Ascending aorta (tissue), 2 donors: ENCODE measurements around the gene ADGRA1. TPM values are rescaled to one million over a fixed set of nuclear protein-coding genes. Genes with fewer than 3 reads are reported as not detected.

ENCODE experiments used
- DNase-seq, 2 donors: peaks; one replicate each; pipeline ENCODE4 v3.0.0-alpha.2; 2019; ENCODE audit warnings: low spot score in 2 of 2
- H3K27ac ChIP-seq, 2 donors: fragments of 200-600 bp; sonication (generic); one replicate each; pipeline ENCODE4 v1.5.1; 2016 to 2017; ENCODE audit warnings: mild to moderate bottlenecking in 1 of 2
- H3K27me3 ChIP-seq: fragments of 200-600 bp; sonication (generic); one replicate; pipeline ENCODE4 v1.5.1; 2017
- H3K36me3 ChIP-seq, 2 donors: fragments of 200-600 bp; sonication (generic); one replicate each; pipeline ENCODE4 v1.5.1; 2016
- H3K4me1 ChIP-seq, 2 donors: fragments of 200-600 bp; sonication (generic); one replicate each; pipeline ENCODE4 v1.5.1; 2016 to 2017; ENCODE audit warnings: mild to moderate bottlenecking in 1 of 2
- H3K4me3 ChIP-seq, 2 donors: fragments of 200-600 bp; sonication (generic); one replicate each; pipeline ENCODE4 v1.5.1; 2016 to 2017; ENCODE audit warnings: mild to moderate bottlenecking in 1 of 2
- H3K9me3 ChIP-seq, 2 donors: fragments of 200-600 bp; sonication (generic); one replicate each; pipeline ENCODE4 v1.5.1; 2016
- intact Hi-C: fragments of 100-400 bp; cut with DNase I; formaldehyde crosslinking; loops from one replicate; pipeline ENCODE4 v1.15.1; 2023
- total RNA-seq: library from RNA; depleted of rRNA; stranded (reverse); fragments of >200 nt; gene quantifications from one replicate; pipeline ENCODE4 v1.1.0, GENCODE V29; 2016
- TF ChIP-seq, protein P1 (sequence below), 3 experiments: fragments of 200-600 bp in 2 of 3; fragments of 450-650 bp in 1 of 3; sonication (generic) in 2 of 3; IDR thresholded peaks; one replicate each; pipeline ENCODE4 v1.5.1; 2016 to 2019; ENCODE audit warnings: antibody characterized with exemption in 3 of 3, mild to moderate bottlenecking in 1 of 3, moderate library complexity in 1 of 3

Gene ADGRA1
- total RNA-seq, 1 donor from 2014 or later = not detected

DNA sequence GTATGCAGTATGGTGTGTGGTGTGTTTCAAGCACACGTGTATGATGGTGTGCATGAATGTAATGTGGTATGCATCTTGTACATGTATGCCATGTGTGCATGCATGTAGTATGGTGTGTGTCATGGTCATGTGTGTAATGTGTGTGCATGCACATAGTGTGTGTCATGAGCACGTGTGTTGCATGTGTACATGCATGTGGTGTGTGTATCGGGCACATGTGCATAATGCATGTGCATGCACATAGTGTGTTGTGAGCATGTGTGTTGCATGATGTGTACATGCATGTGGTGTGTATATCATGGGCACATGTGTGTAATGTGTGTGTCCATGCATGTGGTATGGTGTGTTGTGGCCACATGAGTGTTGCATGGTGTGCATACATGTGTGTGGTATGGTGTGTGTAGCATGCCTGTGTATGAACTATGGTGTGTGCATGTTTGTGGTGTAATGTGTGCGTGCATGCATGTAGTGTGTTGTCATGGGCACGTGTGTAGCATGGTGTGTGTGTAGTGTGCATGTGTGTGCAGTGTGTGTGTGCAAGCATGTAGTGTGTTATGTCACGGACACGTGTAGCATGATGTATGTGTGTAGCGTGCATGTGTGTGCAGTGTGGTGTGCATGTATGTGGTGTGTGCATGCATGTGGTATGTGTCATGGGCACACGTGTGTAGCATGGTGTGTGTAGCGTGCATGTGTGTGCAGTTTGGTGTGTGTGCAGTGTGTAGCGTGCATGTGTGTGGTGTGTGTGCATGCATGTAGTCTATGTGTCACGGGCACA lies 89.8 kb downstream of the ADGRA1 start:
- H3K4me1 ChIP-seq = no peaks in the 10 kb centered on the region
- no peak for DNase-seq
- intact Hi-C loops = no loop called here
- no peaks in the 10 kb centered on the region for H3K36me3 ChIP-seq
- no peaks in the 10 kb centered on the region for H3K27me3 ChIP-seq
- no peaks in the 10 kb centered on the region for H3K9me3 ChIP-seq
- no peak overlapping the region for H3K4me3 ChIP-seq
- no peak overlapping the region for H3K27ac ChIP-seq
- TF ChIP-seq, protein P1, sequence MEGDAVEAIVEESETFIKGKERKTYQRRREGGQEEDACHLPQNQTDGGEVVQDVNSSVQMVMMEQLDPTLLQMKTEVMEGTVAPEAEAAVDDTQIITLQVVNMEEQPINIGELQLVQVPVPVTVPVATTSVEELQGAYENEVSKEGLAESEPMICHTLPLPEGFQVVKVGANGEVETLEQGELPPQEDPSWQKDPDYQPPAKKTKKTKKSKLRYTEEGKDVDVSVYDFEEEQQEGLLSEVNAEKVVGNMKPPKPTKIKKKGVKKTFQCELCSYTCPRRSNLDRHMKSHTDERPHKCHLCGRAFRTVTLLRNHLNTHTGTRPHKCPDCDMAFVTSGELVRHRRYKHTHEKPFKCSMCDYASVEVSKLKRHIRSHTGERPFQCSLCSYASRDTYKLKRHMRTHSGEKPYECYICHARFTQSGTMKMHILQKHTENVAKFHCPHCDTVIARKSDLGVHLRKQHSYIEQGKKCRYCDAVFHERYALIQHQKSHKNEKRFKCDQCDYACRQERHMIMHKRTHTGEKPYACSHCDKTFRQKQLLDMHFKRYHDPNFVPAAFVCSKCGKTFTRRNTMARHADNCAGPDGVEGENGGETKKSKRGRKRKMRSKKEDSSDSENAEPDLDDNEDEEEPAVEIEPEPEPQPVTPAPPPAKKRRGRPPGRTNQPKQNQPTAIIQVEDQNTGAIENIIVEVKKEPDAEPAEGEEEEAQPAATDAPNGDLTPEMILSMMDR (IDR thresholded peaks at IDR 0.05) = no peak

DNA sequence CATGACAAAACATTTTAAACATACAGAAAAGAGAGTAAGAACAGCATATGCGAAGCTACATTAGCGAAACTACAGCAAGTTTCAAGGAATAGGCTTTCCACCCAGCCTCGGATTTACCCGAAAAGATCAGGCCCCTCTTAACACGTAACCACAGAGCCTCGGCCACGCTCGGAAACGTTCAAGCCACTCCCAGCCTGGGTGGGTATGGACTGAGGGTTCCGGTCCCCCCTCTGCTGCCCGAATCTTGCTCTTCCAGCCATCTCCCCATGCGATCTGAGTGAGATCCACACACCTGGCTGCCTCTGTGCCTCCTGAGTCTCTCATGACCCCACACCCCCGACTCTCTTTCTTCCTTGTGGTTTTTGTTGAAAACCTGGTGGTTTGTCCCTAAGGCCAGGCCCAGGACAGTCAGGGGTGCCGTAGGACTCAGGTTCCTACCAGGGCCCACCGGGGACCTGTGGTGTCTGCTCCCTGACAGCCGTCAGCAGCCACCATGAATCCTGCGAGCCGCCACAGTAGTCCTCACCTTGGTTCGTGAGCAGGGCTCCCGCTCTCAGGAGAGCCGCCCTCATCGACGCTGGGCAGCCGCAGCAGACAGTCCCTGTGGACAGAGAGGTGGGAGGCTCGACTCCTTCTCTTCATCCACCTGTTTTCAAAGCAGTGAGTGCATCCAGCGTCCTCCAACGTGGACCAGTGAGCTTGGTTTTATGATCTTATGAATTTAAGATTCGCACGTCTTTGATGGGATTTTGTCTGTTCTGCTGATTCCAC lies 90.8 kb downstream of the ADGRA1 start:
- H3K4me1 ChIP-seq = no peaks in the 10 kb centered on the region
- H3K27me3 ChIP-seq = no peaks in the 10 kb centered on the region
- TF ChIP-seq, protein P1 (IDR thresholded peaks at IDR 0.05) = no peak
- no peak overlapping the region for H3K4me3 ChIP-seq
- H3K27ac ChIP-seq = no peak overlapping the region
- H3K9me3 ChIP-seq = no peaks in the 10 kb centered on the region
- intact Hi-C loops = no loop called here
- no peak for DNase-seq
- no peaks in the 10 kb centered on the region for H3K36me3 ChIP-seq

DNA sequence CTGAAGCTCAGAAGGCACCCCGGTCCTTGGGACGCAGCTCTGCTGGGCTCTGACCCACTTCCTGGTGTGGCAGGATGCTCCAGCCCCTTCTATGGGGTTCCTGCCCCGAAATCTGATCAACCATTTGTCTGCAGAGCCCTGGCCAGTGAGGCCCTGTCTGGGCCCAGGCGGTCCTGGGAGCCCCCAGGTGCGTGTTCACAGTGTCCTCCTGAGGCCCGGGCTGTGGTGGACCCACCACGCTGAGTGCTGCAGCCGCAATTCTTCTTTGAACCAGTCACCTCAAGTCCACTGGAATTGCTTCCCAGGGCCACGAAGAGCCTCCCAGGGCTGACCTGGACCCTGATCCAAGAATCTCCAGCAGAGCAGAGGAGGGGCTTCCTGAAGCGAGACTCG lies 91.4 kb downstream of the ADGRA1 start:
- H3K27me3 ChIP-seq = no peaks in the 10 kb centered on the region
- no peaks in the 10 kb centered on the region for H3K9me3 ChIP-seq
- H3K36me3 ChIP-seq = no peaks in the 10 kb centered on the region
- TF ChIP-seq, protein P1 (IDR thresholded peaks at IDR 0.05) = no peak
- no peak overlapping the region for H3K4me3 ChIP-seq
- intact Hi-C loops = no loop called here
- no peak for DNase-seq
- no peaks in the 10 kb centered on the region for H3K4me1 ChIP-seq
- no peak overlapping the region for H3K27ac ChIP-seq

DNA sequence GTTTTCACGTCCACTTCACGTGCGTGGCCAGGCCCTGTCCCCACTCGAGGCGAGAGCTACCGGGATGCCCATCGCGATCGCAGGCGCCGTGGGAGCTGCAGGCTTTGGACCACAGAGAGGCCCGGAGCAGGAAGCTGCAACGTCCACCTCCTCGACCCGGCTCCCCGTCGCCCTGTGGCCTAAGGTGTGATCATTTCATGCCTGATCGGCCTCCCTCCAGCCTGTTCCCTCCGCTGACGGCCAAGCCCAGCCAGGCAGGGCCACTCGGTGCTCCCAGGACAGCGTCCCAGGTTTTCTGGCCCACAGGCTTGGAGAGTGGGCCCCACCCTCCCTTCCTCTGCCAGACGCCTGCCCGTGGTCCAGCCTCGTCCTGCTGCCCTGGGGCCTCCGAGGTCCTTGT lies 91.9 kb downstream of the ADGRA1 start:
- Histone ChIP-seq H3K4me3 (no peak overlapping the region), H3K27me3 (no peaks in the 10 kb centered on the region), H3K36me3 (no peaks in the 10 kb centered on the region), H3K4me1 (no peaks in the 10 kb centered on the region), H3K27ac (no peak overlapping the region), H3K9me3 (no peaks in the 10 kb centered on the region)
- TF ChIP-seq, protein P1 (IDR thresholded peaks at IDR 0.05) = no peak
- intact Hi-C loops = no loop called here
- no peak for DNase-seq

DNA sequence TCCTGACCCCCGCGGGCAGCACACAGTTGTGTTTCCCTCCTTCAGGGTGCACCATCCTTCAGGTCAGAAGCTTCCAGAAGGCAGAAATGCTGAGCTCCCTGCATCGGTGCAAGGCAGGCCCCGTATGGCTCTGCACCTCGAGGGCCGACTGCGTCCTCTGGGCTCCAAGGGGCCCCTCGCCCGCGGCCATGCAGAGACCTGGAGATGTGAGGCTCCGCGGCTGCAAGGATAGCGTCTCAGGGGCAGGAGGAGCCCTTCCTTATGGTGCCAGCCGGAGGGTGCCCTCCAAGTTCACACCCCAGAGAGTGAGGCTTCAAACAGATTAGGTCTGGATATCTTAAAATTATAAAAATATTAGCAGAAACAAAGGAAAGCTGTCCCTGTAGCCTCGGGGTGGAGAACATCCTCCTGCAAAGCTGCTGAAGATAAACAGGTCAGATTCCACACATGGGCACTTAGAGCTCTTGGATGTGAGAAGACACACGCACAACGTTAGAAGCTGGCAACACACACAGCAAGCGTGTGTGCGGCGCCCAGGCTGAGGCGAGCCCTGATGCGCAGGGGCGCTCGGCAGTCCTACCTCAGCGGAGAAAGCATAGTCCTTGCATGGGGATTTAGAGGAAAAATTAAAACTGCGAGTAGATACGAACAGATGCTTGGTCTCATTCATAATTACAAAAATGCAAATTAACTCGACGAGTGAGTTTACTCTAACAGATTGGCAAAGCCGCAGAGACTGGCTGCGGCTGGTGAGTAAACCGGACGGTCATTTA lies 92.7 kb downstream of the ADGRA1 start:
- intact Hi-C loops = no loop called here
- no peak overlapping the region for H3K4me3 ChIP-seq
- no peak overlapping the region for H3K27ac ChIP-seq
- H3K27me3 ChIP-seq = no peaks in the 10 kb centered on the region
- H3K9me3 ChIP-seq = no peaks in the 10 kb centered on the region
- TF ChIP-seq, protein P1 (IDR thresholded peaks at IDR 0.05) = no peak
- H3K4me1 ChIP-seq = no peaks in the 10 kb centered on the region
- no peaks in the 10 kb centered on the region for H3K36me3 ChIP-seq
- DNase-seq = no peak
